ELR (cell line): ENCODE measurements around the gene MED15.
A peak's percentile ranks its signal among the peaks of the same experiment; 100 is the strongest.
"Not testable (repeated sequence)": the region's sequence is repeated elsewhere in the genome, so short reads cannot be mapped to it uniquely, and the experiment has no call there.

Source experiments
- DNase-seq: peaks from one replicate; pipeline ENCODE4 v3.0.0-alpha.2; 2015; ENCODE audit warnings: low read depth

Gene MED15

DNA sequence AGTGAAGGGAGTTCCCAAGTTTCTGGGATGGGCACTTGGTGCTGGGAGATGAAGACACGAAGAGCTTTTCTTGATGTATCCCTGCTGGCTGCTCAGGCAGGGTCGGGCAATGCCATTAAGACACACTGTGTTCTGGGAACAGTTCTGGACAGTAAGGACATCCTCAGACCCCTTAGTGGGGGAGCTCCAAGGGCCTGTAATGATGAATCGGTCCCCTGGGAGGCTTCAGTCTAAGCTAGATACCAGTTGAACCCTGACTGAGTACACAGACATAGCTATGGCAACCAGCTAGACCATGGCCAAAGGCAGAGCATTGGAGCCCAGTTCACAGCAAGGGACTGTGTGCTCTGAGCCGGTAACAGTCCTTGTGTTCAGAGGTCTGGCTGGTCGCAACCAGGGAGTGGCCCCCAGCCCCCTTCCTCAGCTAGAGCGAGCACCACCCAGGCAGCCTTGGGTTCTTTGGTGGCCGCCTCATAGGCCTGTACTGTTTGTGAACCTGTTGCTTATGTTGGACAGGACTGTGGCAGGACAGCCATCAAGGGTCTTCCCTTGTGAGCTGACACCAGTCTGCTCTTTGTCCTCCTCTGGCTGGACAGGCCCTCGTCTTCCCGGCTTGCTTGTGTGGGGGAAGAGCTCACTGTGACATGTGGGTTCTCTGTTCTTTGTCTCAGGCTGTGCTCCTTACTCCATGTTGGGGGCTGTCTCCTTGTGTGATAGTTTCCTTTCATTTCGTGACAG lies 25.0 kb downstream of the MED15 start:
- no peak for DNase-seq

DNA sequence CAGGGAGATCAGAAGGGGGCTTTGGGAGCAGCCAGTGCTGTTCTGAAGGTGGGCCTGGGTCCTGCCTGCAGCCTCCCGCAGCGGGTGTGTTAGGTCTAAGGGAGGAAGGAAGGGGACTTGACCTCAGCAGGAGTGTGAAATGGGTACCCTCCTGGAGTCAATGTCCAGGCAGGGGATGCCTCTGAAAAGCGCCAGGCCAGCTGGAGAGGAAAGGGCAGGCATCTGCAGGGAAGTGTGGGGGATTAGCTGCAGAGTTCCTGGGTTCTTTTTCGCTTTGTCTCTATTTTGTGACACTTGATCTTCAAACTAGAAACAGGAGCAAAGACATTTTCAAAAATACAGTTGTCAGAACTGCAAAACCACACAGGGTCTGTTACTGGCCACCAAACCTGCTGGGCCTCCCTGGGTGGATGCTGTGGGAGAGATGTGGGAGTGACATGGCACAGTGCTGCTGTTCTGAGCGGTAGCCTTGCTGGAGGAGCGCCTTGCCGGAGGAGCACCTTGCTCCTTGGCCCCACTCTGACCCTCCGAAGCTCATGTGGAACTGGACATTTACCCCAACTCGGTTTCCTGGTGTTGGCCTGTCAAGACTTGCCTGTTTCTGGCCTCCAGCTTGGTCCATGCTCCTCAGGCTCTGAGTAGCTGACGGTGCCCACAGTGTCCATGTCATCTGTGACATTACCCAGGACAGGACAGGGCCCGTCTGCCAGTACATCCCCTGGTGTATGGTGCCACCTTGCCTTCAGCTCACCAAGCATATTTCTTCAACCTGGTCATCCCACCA lies 25.9 kb downstream of the MED15 start:
- DNase-seq: no peak

DNA sequence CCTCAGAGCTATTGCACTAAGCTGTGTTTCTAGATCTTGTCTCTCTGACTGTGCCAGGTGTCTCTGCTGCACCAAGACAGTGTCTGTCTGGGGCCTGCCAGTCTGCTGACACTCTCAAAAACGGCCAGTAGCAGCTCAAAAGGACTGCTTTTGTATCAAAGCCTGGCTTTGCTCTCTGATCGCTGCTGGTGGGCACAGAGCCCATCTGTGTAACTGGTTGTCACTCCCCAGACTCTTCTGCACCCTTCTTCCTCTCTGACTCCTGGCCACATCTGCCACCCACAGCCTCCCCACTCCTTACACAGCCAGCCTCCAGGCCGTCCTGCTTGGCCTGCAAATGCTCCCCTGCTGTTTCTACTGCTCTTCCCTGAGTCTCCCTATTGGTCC lies 26.5 kb downstream of the MED15 start:
- no peak for DNase-seq

DNA sequence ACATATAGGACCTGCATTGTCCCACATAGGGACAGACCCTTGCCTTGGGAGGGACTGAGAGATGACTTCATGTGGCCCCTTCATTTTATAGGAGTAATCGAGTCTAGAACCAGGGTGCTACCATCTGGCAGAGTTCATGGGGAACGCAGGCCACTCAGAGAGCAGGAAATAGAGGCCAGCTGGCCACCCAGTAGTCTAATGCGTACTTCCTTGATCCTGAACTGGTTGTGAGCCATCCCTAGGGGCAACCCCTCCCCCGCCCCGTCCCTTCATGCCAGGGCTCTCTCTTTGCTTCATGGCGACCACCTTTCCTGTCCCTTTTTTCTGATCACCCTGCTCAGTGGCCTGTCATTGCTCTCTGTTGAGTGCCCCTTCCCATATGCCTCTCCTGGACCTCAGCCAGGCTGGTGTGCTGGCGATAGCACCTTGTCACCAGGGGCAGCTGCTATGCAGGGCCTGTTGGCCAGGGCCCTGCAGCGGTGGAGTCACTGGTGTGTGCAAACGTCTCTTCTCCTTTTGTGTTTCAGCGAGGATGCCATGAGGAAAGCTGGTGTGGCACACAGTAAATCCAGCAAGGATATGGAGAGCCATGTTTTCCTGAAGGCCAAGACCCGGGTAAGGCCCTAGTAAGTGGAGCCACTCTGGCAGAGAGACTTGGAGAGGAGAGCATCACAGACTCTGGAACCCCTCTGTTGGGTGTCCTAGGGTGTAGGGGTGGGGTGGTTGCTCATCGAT lies 29.3 kb downstream of the MED15 start:
- DNase-seq: no peak

DNA sequence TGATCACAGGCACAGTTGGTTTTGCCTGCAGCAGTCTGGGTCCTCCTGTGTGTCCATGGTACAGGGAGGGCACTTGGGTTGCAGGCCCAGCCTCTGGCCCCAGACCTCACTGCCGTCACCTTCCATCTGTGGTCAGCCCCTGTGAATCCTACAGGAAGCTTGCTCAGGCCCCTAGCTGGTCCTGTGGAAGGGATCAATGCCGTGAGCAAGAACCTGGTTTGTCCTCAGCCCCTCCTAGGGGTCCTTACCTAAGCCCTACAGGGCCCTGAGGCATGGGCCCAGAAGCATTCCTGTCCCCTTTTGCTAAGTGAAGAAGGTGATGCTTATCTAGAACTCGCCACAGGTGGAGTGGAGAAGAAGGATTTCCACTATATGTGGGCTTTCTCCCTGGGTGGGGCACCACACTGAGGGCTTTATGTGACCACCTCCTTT lies 29.9 kb downstream of the MED15 start:
- DNase-seq: no peak

DNA sequence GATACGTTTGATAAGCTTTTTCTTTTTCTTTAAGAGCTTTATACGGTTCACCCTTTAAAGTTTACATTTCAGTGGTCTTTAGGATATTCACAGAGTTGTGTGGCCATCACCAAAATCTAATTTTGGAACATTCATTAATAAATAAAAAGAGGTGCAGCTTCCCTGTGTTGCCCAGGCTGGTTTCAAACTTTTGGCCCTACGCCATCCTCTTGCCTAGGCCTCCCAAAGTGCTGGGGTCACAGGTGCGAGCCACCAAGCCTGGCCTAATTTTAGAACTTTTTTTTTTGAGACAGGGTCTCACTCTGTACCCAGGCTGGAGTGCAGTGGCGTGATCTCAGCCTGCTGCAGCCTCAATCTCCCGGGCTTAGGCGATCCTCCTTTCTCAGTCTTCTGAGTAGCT lies 30.6 kb downstream of the MED15 start:
- DNase-seq: no peak

DNA sequence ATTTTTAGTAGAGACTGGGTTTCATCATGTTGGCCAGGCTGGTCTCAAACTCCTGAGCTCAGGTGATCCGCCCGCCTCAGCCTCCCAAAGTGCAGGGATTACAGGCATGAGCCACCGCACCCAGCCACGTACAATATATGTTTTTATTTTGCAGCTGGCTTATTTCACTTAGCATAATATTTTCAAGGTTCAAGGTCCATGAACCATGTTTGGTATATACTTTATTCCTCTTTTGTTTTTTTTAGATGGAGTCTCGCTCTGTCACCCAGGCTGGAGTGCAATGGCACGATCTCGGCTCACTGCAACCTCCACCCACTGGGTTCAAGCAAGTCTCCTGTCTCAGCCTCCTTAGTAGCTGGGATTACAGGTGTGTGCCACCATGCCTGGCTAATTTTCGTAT lies 31.5 kb downstream of the MED15 start:
- DNase-seq: not testable (repeated sequence)

DNA sequence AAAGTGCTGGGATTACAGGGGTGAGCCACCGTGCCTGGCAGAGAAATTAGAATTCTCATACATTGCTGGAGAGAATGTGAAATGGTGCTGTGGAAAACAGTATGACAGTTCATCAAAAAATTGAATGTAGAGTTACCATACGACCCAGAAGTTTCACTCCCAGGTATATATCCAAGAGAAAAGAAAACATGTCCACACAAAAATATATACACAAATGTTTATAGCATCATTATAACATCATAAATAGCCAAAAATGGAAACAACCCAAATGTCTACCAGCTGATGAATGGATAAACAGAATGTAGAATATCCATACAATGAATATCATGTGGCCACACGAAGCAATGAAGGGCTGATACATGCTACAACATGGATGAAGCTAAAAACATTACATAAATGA lies 34.6 kb downstream of the MED15 start:
- no peak for DNase-seq

DNA sequence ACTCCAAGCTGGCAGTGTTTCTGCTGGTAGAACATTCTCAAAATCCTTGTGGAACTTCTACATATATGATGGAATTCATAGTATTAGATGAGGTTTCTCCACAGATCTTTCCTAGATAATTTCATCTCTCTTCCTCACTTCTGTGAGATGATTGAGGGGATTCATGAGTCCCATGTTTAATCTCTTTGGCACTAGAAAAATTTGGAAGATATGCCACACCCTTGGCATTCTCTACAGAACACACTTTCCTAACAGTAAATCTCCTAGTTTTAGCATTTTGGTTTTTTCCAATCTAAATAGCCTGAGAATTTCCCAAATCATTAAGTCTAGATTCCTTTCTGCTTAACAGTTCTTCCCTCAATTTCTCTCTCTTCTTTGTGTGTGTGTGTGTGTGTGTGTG lies 35.3 kb downstream of the MED15 start:
- no peak for DNase-seq

DNA sequence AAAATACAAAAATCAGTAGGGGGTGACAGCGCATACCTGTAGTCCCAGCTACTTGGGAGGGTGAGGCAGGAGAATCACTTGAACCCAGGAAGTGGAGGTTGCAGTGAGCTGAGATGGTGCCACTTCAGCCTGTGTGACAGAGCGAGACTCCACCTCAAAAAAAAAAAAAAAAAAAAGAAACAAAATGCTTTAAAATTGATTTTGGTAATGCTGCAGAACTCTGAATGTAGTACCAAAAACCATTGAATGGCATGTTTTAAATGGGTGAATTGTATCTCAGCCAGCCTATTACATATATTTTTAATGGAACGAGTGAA lies 37.9 kb downstream of the MED15 start:
- not testable (repeated sequence) for DNase-seq

DNA sequence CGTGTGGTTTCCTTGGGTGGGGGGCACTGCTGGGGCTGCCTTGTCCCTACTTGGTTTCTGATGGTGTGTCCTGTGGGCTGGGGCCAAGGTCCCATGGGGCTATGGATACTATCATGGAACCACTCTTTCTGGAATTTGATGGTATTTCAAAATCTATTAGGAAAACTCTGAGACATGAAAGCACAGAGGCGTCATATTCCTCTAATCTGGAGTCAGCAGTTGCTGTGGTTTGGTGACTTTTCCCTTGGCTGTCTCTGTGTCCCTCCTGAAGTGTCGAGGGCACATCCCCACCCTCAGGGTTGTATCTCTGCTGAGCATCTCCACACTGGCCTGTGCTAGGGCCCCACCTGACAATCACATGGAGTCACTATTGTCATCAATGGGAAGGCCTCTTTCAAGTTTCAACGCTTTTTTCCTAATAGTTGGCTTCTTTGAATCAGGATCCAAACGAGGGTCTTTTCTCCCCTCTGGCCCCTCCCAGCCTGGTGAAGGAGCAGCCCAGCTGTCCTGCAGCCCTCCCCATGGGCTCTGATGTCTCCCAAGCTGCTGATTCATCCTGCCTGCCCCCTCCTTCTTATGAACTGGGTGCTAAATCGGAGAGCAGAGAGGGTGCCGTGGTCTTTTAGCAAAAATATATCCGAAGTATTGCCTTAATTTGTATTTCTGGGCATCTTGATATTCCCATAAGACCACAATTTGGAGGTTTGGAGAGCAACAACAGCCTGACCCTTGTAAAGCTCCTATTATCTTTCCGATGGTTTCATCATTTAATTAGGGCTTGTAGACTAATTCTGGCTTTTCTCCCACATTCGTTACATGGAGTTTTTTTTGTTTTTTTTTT lies 38.5 kb downstream of the MED15 start:
- no peak for DNase-seq

DNA sequence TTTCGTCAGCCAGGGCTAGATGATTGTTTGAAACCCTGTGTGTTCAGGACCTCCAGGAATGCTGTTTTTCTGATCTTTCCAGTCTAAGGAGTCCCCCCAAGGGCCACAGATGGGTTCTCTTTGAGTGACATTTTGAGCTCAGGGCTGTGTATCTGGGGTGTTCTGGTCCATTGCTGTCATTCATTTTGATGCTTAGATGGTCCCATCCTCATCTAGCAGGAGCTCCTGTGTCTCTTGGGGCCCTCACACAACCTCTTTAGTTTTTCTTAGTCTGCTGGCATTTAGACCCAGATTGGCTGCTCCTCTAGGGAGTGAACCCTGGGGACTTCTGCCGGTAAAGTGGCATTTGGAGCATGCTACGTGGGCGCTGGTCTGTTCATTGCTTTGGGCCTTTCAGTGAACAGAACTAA lies 39.1 kb downstream of the MED15 start:
- DNase-seq: no peak

DNA sequence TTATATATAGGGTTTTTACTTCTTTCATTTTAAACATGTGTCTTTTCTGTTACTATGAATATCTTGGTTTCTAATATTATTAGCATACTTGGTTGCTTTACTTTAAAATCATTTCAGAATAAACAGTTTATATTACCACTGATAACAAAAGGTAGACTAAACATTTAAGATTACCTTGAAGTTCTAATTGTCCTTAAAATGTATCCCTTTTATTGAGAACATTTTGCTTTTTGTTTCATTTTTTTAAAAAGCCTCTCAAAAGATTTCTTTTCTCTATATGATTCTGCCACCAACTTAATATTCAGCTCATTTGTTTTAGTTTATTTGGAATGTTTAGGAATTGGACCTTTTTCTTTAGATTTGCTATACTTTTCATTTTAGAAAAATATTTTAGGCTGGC lies 39.6 kb downstream of the MED15 start:
- no peak for DNase-seq

DNA sequence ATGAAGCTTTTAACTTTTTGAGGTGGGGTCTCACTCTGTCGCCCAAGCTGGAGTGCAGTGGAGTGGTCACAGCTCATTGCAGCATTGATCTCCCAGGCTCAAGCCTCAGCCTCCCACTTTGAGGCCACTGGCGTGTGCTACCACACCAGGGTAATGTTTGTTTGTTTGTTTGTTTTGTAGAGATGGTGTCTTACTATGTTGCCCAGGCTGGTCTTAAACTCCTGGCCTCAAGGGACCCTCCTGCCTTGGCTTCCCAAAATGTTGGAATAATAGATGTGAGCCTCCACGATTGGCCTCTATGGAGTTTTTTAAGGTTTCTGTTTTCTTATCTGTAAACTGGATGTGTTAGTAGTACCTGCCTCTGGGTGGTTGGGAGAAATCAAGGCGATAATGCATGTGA lies 41.4 kb downstream of the MED15 start:
- no peak for DNase-seq

DNA sequence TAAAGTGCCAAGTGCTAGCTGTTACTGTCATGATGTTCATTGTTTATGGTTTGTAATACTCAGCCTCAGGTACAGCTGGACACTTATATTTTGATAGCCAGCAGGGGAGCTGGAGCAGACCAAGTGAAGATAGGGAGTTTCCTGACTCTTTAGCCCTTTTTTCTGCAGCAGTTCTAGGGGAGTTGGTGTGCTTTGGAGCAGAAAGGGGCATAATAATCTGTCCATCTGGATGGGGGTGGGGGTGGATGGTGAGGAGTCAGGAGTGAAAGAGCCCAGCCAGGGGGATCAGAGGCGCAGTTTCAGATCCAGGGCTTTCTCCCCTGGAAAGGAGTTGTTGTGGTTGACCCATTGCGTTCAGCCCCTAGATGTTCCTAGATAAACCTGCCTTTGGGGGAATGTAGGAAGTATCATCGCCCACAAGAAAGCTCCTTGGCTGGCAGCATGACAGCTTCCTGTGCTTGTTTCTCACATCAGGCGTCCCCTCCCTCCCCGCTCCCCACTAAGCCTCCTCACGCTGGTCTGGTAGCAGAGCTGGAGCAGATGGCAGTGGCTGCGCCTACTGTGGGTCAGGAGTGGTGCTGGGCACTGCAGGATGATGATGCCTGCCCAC lies 41.9 kb downstream of the MED15 start:
- DNase-seq: no peak

DNA sequence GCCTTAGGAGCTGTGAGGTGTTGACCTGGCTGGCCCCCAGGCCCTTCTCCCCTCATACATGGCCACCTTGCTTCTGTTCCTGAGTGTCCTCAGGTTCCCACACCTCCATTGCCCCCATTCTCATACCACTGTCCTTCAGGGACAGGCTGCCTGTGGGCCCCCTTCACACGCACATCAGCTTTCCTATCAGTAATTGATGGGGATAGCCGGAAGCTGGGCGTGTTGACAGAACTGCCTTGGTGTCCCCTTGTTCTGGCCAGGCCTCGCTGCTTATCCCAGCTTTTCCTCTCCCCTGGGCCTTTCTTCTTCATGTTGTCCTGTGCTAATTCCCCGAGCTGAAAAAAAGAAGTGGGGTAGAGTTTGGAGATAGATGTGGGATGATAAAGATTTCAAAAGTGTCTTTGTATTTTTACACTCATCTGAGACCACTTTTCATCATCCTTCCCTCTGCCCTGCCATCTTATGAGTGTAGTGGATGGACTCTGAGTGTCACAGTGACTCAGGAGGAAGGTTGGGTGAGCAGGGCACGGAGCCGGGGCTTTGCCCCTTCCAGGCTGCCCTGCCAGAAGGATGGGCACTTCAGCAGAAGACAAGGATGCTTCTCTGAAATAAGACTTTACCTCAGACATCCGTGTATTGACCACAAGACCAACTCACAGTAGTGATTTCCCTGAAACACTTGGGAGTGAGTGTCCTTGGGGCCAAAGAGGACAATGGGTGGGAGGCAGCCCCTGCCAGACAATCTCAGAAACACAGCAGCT lies 42.8 kb downstream of the MED15 start:
- peak; percentile 40 for DNase-seq

DNA sequence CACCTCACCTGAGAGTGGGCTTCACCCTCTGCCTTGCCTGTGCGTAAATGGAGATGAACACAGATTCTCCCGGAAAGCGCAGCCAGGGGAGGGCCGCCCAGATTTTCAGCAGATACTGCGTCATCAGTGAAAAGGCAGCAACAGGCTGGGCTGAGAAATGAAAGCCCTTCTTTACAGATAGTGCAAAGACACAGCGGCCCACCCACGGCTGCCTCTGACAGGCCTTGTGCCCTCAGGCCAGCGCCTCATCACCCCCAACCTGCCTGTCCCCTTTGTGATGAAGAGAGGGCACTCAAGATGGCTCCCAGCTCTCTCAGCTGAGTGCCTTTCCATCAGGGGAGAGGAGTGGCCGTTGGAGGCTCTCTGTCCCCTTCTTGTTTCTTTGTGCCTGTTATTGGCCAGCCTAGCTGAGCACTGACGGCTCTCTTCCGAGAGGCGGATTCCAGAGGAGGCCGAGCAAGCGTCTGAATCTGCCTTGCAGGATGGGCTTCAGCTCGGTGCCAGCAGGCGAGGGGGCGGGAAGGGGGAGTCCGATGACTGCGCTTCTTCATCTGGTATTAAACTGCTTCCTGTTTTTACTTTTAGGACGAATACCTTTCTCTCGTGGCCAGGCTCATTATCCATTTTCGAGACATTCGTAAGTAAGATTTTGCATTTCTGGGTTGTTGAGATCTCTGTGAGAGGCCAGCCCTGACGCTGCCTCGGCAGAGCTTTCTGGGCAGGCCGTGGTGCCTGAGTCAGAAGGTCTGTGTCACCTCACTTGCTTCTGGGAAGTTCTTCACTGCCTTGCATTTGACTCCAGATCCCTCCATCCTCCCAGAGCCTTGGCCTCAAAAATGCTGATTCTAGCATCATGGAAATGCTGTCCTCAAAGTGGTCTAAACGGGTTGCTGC lies 43.7 kb downstream of the MED15 start:
- peak; percentile 82 for DNase-seq

DNA sequence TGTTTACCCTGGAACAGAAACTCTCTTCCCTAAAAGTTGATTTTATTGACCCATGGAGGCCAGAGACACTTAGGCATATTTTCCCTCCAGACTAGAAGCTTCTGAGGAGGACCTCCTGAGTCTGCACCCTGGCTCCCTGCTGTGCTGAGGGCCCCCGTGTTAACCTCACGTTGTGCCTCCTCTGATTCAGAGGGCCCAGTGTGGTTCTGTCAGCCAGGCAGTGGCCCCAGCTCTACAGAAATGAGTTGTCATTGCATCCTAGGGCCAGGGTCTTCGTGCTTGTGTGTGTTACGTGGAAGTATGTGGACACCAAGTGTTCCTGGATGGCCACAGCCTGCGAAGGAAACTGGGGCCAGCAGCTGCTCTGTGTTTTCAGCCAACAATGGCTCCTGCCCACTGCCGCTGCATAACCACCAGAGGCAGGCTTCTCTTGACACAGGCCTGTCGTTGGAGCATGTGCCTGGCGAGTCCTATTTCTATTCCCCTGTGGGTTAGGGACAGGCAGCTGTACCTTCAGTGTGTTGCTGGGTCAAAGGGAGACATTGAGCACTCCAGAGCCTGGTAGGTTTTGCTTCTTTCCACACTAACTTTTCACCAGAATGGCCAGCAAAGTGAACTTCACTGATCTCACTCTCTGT lies 44.5 kb downstream of the MED15 start:
- DNase-seq: no peak
